Measurements from ENCODE around the gene MBD3L1. TPM values are rescaled to one million over a fixed set of nuclear protein-coding genes. Genes with fewer than 3 reads are reported as not detected.

MBD3L1 gene
- total and polyA plus RNA-seq, 7 donors, result not detected

GRCh38 chr19:8827277-8827676, 4.9 kb upstream of the MBD3L1 start:
- Histone ChIP-seq H3K36me3 (ENCODE audit: insufficient read depth in 1 of 2, low read depth in 1 of 2) (peaks cover 11 to 76% of the 10 kb centered on the region in 2 donors), H3K4me1 (peaks cover 6% of the 10 kb centered on the region), H3K4me3 (no peak overlapping the region), H3K27me3 (ENCODE audit: insufficient read depth in 3 of 3, low read length in 2 of 3) (no peaks in the 10 kb centered on the region), H3K27ac (no peak overlapping the region), H3K9me3 (no peaks in the 10 kb centered on the region)
- TF ChIP-seq, protein P1, sequence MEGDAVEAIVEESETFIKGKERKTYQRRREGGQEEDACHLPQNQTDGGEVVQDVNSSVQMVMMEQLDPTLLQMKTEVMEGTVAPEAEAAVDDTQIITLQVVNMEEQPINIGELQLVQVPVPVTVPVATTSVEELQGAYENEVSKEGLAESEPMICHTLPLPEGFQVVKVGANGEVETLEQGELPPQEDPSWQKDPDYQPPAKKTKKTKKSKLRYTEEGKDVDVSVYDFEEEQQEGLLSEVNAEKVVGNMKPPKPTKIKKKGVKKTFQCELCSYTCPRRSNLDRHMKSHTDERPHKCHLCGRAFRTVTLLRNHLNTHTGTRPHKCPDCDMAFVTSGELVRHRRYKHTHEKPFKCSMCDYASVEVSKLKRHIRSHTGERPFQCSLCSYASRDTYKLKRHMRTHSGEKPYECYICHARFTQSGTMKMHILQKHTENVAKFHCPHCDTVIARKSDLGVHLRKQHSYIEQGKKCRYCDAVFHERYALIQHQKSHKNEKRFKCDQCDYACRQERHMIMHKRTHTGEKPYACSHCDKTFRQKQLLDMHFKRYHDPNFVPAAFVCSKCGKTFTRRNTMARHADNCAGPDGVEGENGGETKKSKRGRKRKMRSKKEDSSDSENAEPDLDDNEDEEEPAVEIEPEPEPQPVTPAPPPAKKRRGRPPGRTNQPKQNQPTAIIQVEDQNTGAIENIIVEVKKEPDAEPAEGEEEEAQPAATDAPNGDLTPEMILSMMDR (IDR thresholded peaks at IDR 0.05), result no peak
- no peak for DNase-seq
- no peak for ATAC-seq
- intact Hi-C loops (cut with DNase I), result no loop called here

GRCh38 chr19:8831373-8831772, 804 bp upstream of the MBD3L1 start:
- no peaks in the 10 kb centered on the region for H3K9me3 ChIP-seq
- peaks cover 4 to 39% of the 10 kb centered on the region in 2 donors for H3K36me3 ChIP-seq (ENCODE audit: insufficient read depth in 1 of 2, low read depth in 1 of 2)
- WGBS, 3 donors, result 47 to 59% (median 53%) methylated on average over 6 of the region's 6 CpGs
- peaks cover 0 to 6% (median 0%) of the 10 kb centered on the region in 3 donors for H3K27me3 ChIP-seq (ENCODE audit: insufficient read depth in 3 of 3, low read length in 2 of 3)
- DNase-seq (no peak), ATAC-seq (no peak)
- TF ChIP-seq, protein P1 (IDR thresholded peaks at IDR 0.05), result no peak
- H3K4me3 ChIP-seq, result peak overlapping the region; percentile 81
- peak overlapping the region; percentile 96 for H3K27ac ChIP-seq
- peaks cover 6% of the 10 kb centered on the region for H3K4me1 ChIP-seq
- intact Hi-C loops (cut with DNase I), result loop anchor here (5.0 to 10.0 kb wide), 5 partner anchors 824 to 1767 kb away; partner anchors contain the start of genes ELAVL1 (in 1 of the 2), FBXL12 (in 1 of the 2), MAP2K7 (in 1 of the 2) and ZNF557 (in 1 of the 2)

GRCh38 chr19:8831832-8832131, 395 bp upstream of the MBD3L1 start:
- Histone ChIP-seq H3K4me1 (peaks cover 6% of the 10 kb centered on the region), H3K27me3 (ENCODE audit: insufficient read depth in 3 of 3, low read length in 2 of 3) (peaks cover 0 to 6% (median 0%) of the 10 kb centered on the region in 3 donors), H3K36me3 (ENCODE audit: insufficient read depth in 1 of 2, low read depth in 1 of 2) (peaks cover 4 to 35% of the 10 kb centered on the region in 2 donors), H3K9me3 (no peaks in the 10 kb centered on the region), H3K27ac (peak overlapping the region; percentile 96), H3K4me3 (peak overlapping the region; percentile 81)
- DNase-seq (no peak), ATAC-seq (peak in 1 of 4 donors; percentile 1)
- intact Hi-C loops (cut with DNase I), result loop anchor here (5.0 to 10.0 kb wide), 5 partner anchors 824 to 1767 kb away; partner anchors contain the start of genes ELAVL1 (in 1 of the 2), FBXL12 (in 1 of the 2), MAP2K7 (in 1 of the 2) and ZNF557 (in 1 of the 2)
- 0 to 1% (median 0%) methylated on average over 15 to 16 of the region's 16 CpGs for WGBS, 3 donors
- TF ChIP-seq, protein P1 (IDR thresholded peaks at IDR 0.05), result no peak

DNA sequence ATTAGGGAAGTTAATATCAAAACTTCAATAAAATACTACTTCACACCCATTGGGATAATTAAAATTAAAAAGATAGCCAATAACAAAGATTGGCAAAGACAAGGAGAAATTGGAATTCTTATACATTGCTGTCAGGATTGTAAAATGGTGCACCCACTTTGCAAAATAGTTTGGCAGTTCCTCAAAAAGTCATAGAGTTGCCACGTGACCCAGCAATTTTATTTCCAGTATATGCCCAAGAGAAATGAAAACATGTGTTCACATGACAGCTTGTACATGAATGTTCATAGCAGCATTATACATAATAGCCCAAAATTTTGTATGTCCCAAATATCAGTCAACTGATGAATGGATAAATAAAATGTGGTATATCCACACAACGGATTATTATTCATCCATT, 3.3 kb downstream of the MBD3L1 start:
- Histone ChIP-seq H3K4me1 (peaks cover 6% of the 10 kb centered on the region), H3K9me3 (no peaks in the 10 kb centered on the region), H3K27ac (no peak overlapping the region), H3K27me3 (ENCODE audit: insufficient read depth in 3 of 3, low read length in 2 of 3) (peaks cover 0 to 6% (median 0%) of the 10 kb centered on the region in 3 donors), H3K4me3 (no peak overlapping the region), H3K36me3 (ENCODE audit: insufficient read depth in 1 of 2, low read depth in 1 of 2) (peaks cover 0 to 7% of the 10 kb centered on the region in 2 donors)
- intact Hi-C loops (cut with DNase I), result loop anchor here (10.0 kb wide), 2 partner anchors 1761 to 1771 kb away; partner anchors contain the start of gene ZNF557 (in 1 of the 2)
- ATAC-seq (no peak), DNase-seq (no peak)
- WGBS, 3 donors, result 54 to 68% (median 62%) methylated on average over 2 of the region's 2 CpGs
- TF ChIP-seq, protein P1 (IDR thresholded peaks at IDR 0.05), result no peak

DNA sequence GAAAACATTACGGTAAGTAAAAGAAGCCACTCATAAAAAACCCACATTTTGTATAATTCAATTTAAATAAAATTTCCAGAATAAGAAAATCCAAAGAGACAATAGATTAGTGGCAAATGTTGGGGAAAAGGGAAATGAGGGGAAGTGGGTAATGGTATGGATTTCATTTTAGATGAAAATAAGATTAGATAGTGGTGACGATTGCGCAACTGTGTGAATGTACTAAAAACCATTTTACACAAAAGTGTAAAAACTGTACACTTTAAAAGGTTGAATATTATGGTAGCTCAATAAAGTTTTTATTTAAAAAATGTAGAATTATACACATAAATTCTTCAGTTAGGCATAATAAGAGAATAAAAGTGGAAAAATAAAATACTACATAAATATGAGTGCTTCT, 3.7 kb downstream of the MBD3L1 start:
- H3K9me3 ChIP-seq, result no peaks in the 10 kb centered on the region
- H3K4me3 ChIP-seq, result no peak overlapping the region
- TF ChIP-seq, protein P1 (IDR thresholded peaks at IDR 0.05), result no peak
- H3K4me1 ChIP-seq, result peaks cover 6% of the 10 kb centered on the region
- DNase-seq, result no peak
- no peak for ATAC-seq
- WGBS, 3 donors, result 93 to 96% (median 94%) methylated on average over 3 of the region's 3 CpGs
- intact Hi-C loops (cut with DNase I), result loop anchor here (10.0 kb wide), 2 partner anchors 1761 to 1771 kb away; partner anchors contain the start of gene ZNF557 (in 1 of the 2)
- H3K27ac ChIP-seq, result no peak overlapping the region
- peaks cover 0 to 3% of the 10 kb centered on the region in 2 donors for H3K36me3 ChIP-seq (ENCODE audit: insufficient read depth in 1 of 2, low read depth in 1 of 2)
- peaks cover 0 to 6% (median 0%) of the 10 kb centered on the region in 3 donors for H3K27me3 ChIP-seq (ENCODE audit: insufficient read depth in 3 of 3, low read length in 2 of 3)

Measured in psoas muscle (tissue), 8 donors.